ENCODE data around the gene SRP19. TPM values are rescaled to one million over a fixed set of nuclear protein-coding genes. Genes with fewer than 3 reads are reported as not detected.

SRP19 gene
- total RNA-seq, 1 experiment from 2014 or later = 99.6 TPM

GRCh38 chr5:112869948-112870347, 8.9 kb downstream of the SRP19 start:
- ChIA-PET CTCF (interaction anchor here (0.6 to 1.2 kb wide), 2 partner anchors 95 to 113 kb away, joined by 3 read pairs; no protein-coding TSS in a partner anchor), POLR2A (interaction anchor here (1.0 kb wide), 1 partner anchor 89 kb away, joined by 3 read pairs; no protein-coding TSS in a partner anchor)
- no peak for DNase-seq (ENCODE audit: unreplicated experiment)
- no peaks in the 10 kb centered on the region for H3K9me3 Mint-ChIP-seq (ENCODE audit: unreplicated experiment)
- no peak for TF ChIP-seq CTCF (IDR thresholded peaks at IDR 0.05; ENCODE audit: unreplicated experiment)
- BruUV-seq (replicated peaks) = no TSS peak
- no peak overlapping the region for H3K4me3 Mint-ChIP-seq (ENCODE audit: unreplicated experiment)
- no peak overlapping the region for H3K27ac Mint-ChIP-seq (ENCODE audit: low read depth, unreplicated experiment)
- H3K27me3 Mint-ChIP-seq (ENCODE audit: insufficient read depth, unreplicated experiment) = no peaks in the 10 kb centered on the region
- peaks cover 74% of the 10 kb centered on the region for H3K36me3 Mint-ChIP-seq (ENCODE audit: insufficient read depth, unreplicated experiment)
- intact Hi-C loops (cut with micrococcal nuclease) = no loop called here
- no peaks in the 10 kb centered on the region for H3K4me1 Mint-ChIP-seq (ENCODE audit: insufficient read depth, unreplicated experiment)

GRCh38 chr5:112870966-112871365, 9.9 kb downstream of the SRP19 start:
- intact Hi-C loops (cut with micrococcal nuclease) = no loop called here
- POLR2A ChIA-PET = no interaction called here
- Mint-ChIP-seq H3K27ac (ENCODE audit: low read depth, unreplicated experiment) (no peak overlapping the region), H3K9me3 (ENCODE audit: unreplicated experiment) (no peaks in the 10 kb centered on the region), H3K27me3 (ENCODE audit: insufficient read depth, unreplicated experiment) (no peaks in the 10 kb centered on the region), H3K4me3 (ENCODE audit: unreplicated experiment) (no peak overlapping the region), H3K4me1 (ENCODE audit: insufficient read depth, unreplicated experiment) (no peaks in the 10 kb centered on the region), H3K36me3 (ENCODE audit: insufficient read depth, unreplicated experiment) (peaks cover 77% of the 10 kb centered on the region)
- BruUV-seq (replicated peaks) = no TSS peak
- no peak for DNase-seq (ENCODE audit: unreplicated experiment)
- no peak for TF ChIP-seq CTCF (IDR thresholded peaks at IDR 0.05; ENCODE audit: unreplicated experiment)
- CTCF ChIA-PET = no interaction called here

GRCh38 chr5:112876362-112876761, 15.3 kb downstream of the SRP19 start:
- no peak for DNase-seq (ENCODE audit: unreplicated experiment)
- H3K4me1 Mint-ChIP-seq (ENCODE audit: insufficient read depth, unreplicated experiment) = peaks cover 20% of the 10 kb centered on the region
- no peak overlapping the region for H3K4me3 Mint-ChIP-seq (ENCODE audit: unreplicated experiment)
- BruUV-seq (replicated peaks) = no TSS peak
- no peak for TF ChIP-seq CTCF (IDR thresholded peaks at IDR 0.05; ENCODE audit: unreplicated experiment)
- H3K9me3 Mint-ChIP-seq (ENCODE audit: unreplicated experiment) = no peaks in the 10 kb centered on the region
- H3K36me3 Mint-ChIP-seq (ENCODE audit: insufficient read depth, unreplicated experiment) = peaks cover 48% of the 10 kb centered on the region
- intact Hi-C loops (cut with micrococcal nuclease) = loop anchor here (5.0 kb wide), 1 partner anchor 46 kb away; the partner anchor contains the start of gene REEP5
- H3K27ac Mint-ChIP-seq (ENCODE audit: low read depth, unreplicated experiment) = no peak overlapping the region
- H3K27me3 Mint-ChIP-seq (ENCODE audit: insufficient read depth, unreplicated experiment) = no peaks in the 10 kb centered on the region
- ChIA-PET POLR2A (interaction anchor here (0.9 to 2.2 kb wide), 2 partner anchors 15 to 43 kb away, joined by 4 to 13 read pairs; partner anchors contain the start of gene SRP19), CTCF (interaction anchor here (0.6 kb wide), 1 partner anchor 45 kb away, joined by 4 read pairs; the partner anchor contains the start of gene REEP5)

- Mint-ChIP-seq H3K4me1 (ENCODE audit: insufficient read depth, unreplicated experiment) (peaks cover 20% of the 10 kb centered on the region), H3K27me3 (ENCODE audit: insufficient read depth, unreplicated experiment) (no peaks in the 10 kb centered on the region), H3K27ac (ENCODE audit: low read depth, unreplicated experiment) (peak overlapping the region; percentile 71), H3K36me3 (ENCODE audit: insufficient read depth, unreplicated experiment) (peaks cover 42% of the 10 kb centered on the region), H3K9me3 (ENCODE audit: unreplicated experiment) (no peaks in the 10 kb centered on the region), H3K4me3 (ENCODE audit: unreplicated experiment) (no peak overlapping the region)
- no peak for TF ChIP-seq CTCF (IDR thresholded peaks at IDR 0.05; ENCODE audit: unreplicated experiment)
- ChIA-PET POLR2A (interaction anchor here (0.9 to 2.2 kb wide), 10 partner anchors 11 to 1053 kb away, joined by 3 to 13 read pairs (median 4); partner anchors contain the start of gene SRP19), CTCF (interaction anchor here (0.7 to 1.4 kb wide), 3 partner anchors 18 to 326 kb away, joined by 3 to 4 read pairs (median 3); no protein-coding TSS in a partner anchor)
- no TSS peak for BruUV-seq (replicated peaks)
- no peak for DNase-seq (ENCODE audit: unreplicated experiment)
- intact Hi-C loops (cut with micrococcal nuclease) = loop anchor here (5.0 kb wide), 1 partner anchor 44 kb away; the partner anchor contains the start of gene REEP5
Observed at GRCh38 chr5:112878101-112878500, 17.0 kb downstream of the SRP19 start.
